ENCODE results near the gene TRIM37.

Gene TRIM37

DNA sequence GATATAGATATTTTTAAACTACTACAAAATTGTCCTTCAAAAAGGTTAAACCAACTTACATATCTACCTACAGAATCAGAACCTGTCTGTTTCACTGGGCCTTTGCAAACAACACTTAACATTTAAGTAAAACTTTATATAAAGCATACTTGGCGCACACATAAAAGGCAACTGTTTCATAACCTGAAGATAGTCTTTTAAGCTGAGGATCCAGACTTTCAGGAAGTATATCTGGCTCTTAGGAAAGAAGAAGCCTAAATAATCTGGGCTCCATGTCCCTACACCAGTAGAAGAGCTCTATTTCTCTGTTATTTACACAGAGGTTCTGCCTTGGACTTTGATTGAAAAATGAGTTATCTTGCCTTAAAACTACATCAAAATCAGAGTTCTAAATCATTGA lies 75.9 kb downstream of the TRIM37 start:
- TF ChIP-seq, protein P1, sequence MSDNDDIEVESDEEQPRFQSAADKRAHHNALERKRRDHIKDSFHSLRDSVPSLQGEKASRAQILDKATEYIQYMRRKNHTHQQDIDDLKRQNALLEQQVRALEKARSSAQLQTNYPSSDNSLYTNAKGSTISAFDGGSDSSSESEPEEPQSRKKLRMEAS (IDR thresholded peaks at IDR 0.05), result no peak
- no peak for TF ChIP-seq FOXM1 (IDR thresholded peaks at IDR 0.05; ENCODE audit: borderline replicate concordance, low read depth)
- TF ChIP-seq NFIC (IDR thresholded peaks at IDR 0.05), result no peak
- TF ChIP-seq, protein P2, sequence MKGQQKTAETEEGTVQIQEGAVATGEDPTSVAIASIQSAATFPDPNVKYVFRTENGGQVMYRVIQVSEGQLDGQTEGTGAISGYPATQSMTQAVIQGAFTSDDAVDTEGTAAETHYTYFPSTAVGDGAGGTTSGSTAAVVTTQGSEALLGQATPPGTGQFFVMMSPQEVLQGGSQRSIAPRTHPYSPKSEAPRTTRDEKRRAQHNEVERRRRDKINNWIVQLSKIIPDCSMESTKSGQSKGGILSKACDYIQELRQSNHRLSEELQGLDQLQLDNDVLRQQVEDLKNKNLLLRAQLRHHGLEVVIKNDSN (IDR thresholded peaks at IDR 0.05), result no peak
- no peak for TF ChIP-seq TEAD4 (IDR thresholded peaks at IDR 0.05)

DNA sequence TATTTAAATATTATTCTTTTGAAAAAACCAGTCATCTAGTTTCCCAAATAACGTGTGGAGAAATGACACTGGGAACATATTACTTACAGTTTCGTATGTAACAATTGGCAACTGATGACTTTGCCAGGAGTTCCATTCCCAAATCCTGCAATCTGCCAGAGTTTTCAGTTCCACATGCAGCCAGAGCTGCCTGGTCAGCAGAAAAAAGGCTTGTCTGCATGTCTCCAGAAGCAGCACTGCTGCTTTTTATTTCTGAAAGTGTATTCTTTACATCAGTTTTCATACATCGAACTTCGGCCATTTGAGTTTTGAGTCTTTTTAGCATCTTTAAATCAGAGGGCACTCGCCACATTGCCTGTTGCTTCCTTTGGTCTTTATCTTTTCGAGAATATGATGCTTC lies 78.4 kb downstream of the TRIM37 start:
- TF ChIP-seq, protein P2 (IDR thresholded peaks at IDR 0.05), result no peak
- TF ChIP-seq TCF12 (IDR thresholded peaks at IDR 0.05; ENCODE audit: low read depth) (no peak), TAF1 (IDR thresholded peaks at IDR 0.05; ENCODE audit: low read depth) (no peak), NFIC (IDR thresholded peaks at IDR 0.05) (no peak), RAD21 (IDR thresholded peaks at IDR 0.05; ENCODE audit: low read depth) (no peak), CEBPB (IDR thresholded peaks at IDR 0.05) (no peak)
- TF ChIP-seq, protein P3, sequence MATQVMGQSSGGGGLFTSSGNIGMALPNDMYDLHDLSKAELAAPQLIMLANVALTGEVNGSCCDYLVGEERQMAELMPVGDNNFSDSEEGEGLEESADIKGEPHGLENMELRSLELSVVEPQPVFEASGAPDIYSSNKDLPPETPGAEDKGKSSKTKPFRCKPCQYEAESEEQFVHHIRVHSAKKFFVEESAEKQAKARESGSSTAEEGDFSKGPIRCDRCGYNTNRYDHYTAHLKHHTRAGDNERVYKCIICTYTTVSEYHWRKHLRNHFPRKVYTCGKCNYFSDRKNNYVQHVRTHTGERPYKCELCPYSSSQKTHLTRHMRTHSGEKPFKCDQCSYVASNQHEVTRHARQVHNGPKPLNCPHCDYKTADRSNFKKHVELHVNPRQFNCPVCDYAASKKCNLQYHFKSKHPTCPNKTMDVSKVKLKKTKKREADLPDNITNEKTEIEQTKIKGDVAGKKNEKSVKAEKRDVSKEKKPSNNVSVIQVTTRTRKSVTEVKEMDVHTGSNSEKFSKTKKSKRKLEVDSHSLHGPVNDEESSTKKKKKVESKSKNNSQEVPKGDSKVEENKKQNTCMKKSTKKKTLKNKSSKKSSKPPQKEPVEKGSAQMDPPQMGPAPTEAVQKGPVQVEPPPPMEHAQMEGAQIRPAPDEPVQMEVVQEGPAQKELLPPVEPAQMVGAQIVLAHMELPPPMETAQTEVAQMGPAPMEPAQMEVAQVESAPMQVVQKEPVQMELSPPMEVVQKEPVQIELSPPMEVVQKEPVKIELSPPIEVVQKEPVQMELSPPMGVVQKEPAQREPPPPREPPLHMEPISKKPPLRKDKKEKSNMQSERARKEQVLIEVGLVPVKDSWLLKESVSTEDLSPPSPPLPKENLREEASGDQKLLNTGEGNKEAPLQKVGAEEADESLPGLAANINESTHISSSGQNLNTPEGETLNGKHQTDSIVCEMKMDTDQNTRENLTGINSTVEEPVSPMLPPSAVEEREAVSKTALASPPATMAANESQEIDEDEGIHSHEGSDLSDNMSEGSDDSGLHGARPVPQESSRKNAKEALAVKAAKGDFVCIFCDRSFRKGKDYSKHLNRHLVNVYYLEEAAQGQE (IDR thresholded peaks at IDR 0.05; ENCODE audit: low read depth), result no peak
- TF ChIP-seq, protein P1 (IDR thresholded peaks at IDR 0.05), result no peak

DNA sequence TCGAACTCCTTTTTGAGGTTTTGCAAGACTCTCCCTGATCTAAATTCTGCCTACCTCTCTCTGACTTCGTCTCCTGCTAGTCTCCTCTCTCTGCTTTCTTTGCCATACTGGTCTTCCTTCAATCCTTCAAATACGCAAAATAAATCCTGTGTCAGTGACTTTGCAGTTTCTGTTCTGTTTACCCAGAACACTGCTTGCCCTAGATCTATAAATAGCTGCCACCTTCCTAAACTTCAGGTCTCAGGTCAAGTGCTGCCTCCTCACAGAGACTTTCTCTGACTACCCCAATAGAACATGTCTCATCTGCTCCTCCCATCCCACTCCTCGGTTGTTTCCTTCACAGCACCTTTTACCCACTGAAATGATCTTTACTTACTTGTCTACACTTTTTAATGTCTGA lies 78.9 kb downstream of the TRIM37 start:
- TF ChIP-seq TCF12 (IDR thresholded peaks at IDR 0.05; ENCODE audit: low read depth), result no peak
- TF ChIP-seq, protein P1 (IDR thresholded peaks at IDR 0.05), result no peak
- no peak for TF ChIP-seq EGR1 (IDR thresholded peaks at IDR 0.05)
- TF ChIP-seq CREB1 (IDR thresholded peaks at IDR 0.05; ENCODE audit: low read depth), result no peak
- no peak for TF ChIP-seq RAD21 (IDR thresholded peaks at IDR 0.05; ENCODE audit: low read depth)
- TF ChIP-seq FOXM1 (IDR thresholded peaks at IDR 0.05; ENCODE audit: borderline replicate concordance, low read depth), result no peak
- TF ChIP-seq, protein P3 (IDR thresholded peaks at IDR 0.05; ENCODE audit: low read depth), result no peak
- no peak for TF ChIP-seq CEBPB (IDR thresholded peaks at IDR 0.05)
- TF ChIP-seq, protein P2 (IDR thresholded peaks at IDR 0.05), result no peak
- no peak for TF ChIP-seq TEAD4 (IDR thresholded peaks at IDR 0.05)
- no peak for TF ChIP-seq ZBTB7A (IDR thresholded peaks at IDR 0.05; ENCODE audit: low read depth)
- no peak for TF ChIP-seq YY1 (IDR thresholded peaks at IDR 0.05; ENCODE audit: low read depth)
- TF ChIP-seq NFIC (IDR thresholded peaks at IDR 0.05), result no peak
- no peak for TF ChIP-seq TAF1 (IDR thresholded peaks at IDR 0.05; ENCODE audit: low read depth)
- TF ChIP-seq EP300 (IDR thresholded peaks at IDR 0.05; ENCODE audit: borderline replicate concordance), result no peak

DNA sequence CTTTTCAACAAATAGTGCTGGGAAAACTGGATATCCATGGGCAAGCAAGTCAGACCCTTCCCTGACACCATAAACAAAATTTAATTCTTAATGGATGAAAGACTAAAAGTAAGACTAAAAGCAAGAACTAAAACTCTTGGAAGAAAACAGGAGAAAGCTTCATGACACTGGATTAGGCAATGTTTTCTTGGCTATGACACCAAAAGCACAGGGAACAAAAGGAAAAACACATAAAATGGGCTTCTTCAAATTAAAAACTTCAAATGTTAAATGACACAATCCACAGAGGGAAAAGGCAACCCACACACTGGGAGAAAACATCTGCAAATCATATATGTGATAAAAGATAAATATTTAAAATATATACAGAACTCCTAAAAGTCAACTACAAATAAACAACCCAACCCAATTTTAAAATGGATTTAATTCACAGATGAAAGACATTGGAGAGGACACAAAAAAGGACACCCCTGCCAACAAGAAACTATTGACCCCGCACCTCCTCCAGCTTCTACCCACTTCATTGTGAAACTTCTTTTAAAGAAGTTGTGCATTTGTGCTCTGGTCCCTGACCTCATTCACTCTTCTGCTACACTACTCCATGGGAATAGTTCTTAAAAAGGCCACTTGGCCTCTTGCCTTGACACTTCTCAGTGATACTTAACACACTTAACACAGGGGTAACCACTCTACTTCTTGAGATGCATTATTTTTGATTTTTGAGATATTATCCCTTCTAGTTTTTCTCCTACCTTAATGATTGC lies 80.3 kb downstream of the TRIM37 start:
- TF ChIP-seq NFIC (IDR thresholded peaks at IDR 0.05) (no peak), RAD21 (IDR thresholded peaks at IDR 0.05; ENCODE audit: low read depth) (no peak), ZBTB7A (IDR thresholded peaks at IDR 0.05; ENCODE audit: low read depth) (no peak), YY1 (IDR thresholded peaks at IDR 0.05; ENCODE audit: low read depth) (no peak), TAF1 (IDR thresholded peaks at IDR 0.05; ENCODE audit: low read depth) (no peak), FOXM1 (IDR thresholded peaks at IDR 0.05; ENCODE audit: borderline replicate concordance, low read depth) (no peak), EP300 (IDR thresholded peaks at IDR 0.05; ENCODE audit: borderline replicate concordance) (no peak), CEBPB (IDR thresholded peaks at IDR 0.05) (no peak)
- TF ChIP-seq, protein P3 (IDR thresholded peaks at IDR 0.05; ENCODE audit: low read depth), result no peak

Data from Ishikawa (cell line).